Activated T-helper 1 cell treated with anti-CD3 and anti-CD28 coated beads, Interleukin-12 subunit alpha, Interleukin-12 subunit beta, Interleukin-2, Interleukin-4 antibody, amounts not matched to agents 30 ng/mL and 10 ng/mL and 1 ng/mL, durations not matched to agents 14 hours and 24 hours and 36 hours (primary cell): ENCODE data around the gene LTBP1. TPM values are rescaled to one million over a fixed set of nuclear protein-coding genes. Genes with fewer than 3 reads are reported as not detected.

Source experiments
- DNase-seq: peaks from one replicate; pipeline ENCODE4 v3.0.0; 2021; ENCODE audit warnings: low spot score
- H3K27ac Mint-ChIP-seq: one replicate; pipeline ENCODE4 v1.8.0; 2021; ENCODE audit warnings: mild to moderate bottlenecking, mixed read lengths
- H3K27me3 Mint-ChIP-seq: one replicate; pipeline ENCODE4 v1.8.0; 2022; ENCODE audit warnings: mild to moderate bottlenecking, moderate library complexity, mixed read lengths; ENCODE audit not compliant: insufficient read depth
- H3K36me3 Mint-ChIP-seq: one replicate; pipeline ENCODE4 v1.8.0; 2021; ENCODE audit warnings: low read depth, mixed read lengths
- H3K4me1 Mint-ChIP-seq: one replicate; pipeline ENCODE4 v1.8.0; 2021; ENCODE audit warnings: low read depth, mixed read lengths
- H3K4me3 Mint-ChIP-seq: one replicate; pipeline ENCODE4 v1.8.0; 2021; ENCODE audit warnings: mild to moderate bottlenecking, moderate library complexity, mixed read lengths
- H3K9me3 Mint-ChIP-seq: one replicate; pipeline ENCODE4 v1.8.0; 2021; ENCODE audit warnings: mixed read lengths
- intact Hi-C: fragments of 100-400 bp; cut with micrococcal nuclease; formaldehyde crosslinking; loops from one replicate; pipeline ENCODE4 v1.15.1; 2024
- total RNA-seq: library from RNA; stranded (reverse); gene quantifications from 2 replicates; pipeline ENCODE4 v1.2.3, GENCODE V29; 2022

Gene LTBP1, protein sequence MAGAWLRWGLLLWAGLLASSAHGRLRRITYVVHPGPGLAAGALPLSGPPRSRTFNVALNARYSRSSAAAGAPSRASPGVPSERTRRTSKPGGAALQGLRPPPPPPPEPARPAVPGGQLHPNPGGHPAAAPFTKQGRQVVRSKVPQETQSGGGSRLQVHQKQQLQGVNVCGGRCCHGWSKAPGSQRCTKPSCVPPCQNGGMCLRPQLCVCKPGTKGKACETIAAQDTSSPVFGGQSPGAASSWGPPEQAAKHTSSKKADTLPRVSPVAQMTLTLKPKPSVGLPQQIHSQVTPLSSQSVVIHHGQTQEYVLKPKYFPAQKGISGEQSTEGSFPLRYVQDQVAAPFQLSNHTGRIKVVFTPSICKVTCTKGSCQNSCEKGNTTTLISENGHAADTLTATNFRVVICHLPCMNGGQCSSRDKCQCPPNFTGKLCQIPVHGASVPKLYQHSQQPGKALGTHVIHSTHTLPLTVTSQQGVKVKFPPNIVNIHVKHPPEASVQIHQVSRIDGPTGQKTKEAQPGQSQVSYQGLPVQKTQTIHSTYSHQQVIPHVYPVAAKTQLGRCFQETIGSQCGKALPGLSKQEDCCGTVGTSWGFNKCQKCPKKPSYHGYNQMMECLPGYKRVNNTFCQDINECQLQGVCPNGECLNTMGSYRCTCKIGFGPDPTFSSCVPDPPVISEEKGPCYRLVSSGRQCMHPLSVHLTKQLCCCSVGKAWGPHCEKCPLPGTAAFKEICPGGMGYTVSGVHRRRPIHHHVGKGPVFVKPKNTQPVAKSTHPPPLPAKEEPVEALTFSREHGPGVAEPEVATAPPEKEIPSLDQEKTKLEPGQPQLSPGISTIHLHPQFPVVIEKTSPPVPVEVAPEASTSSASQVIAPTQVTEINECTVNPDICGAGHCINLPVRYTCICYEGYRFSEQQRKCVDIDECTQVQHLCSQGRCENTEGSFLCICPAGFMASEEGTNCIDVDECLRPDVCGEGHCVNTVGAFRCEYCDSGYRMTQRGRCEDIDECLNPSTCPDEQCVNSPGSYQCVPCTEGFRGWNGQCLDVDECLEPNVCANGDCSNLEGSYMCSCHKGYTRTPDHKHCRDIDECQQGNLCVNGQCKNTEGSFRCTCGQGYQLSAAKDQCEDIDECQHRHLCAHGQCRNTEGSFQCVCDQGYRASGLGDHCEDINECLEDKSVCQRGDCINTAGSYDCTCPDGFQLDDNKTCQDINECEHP (N-terminal part only)
- 0.12 and 0.26 TPM in 2 replicates for total RNA-seq

DNA sequence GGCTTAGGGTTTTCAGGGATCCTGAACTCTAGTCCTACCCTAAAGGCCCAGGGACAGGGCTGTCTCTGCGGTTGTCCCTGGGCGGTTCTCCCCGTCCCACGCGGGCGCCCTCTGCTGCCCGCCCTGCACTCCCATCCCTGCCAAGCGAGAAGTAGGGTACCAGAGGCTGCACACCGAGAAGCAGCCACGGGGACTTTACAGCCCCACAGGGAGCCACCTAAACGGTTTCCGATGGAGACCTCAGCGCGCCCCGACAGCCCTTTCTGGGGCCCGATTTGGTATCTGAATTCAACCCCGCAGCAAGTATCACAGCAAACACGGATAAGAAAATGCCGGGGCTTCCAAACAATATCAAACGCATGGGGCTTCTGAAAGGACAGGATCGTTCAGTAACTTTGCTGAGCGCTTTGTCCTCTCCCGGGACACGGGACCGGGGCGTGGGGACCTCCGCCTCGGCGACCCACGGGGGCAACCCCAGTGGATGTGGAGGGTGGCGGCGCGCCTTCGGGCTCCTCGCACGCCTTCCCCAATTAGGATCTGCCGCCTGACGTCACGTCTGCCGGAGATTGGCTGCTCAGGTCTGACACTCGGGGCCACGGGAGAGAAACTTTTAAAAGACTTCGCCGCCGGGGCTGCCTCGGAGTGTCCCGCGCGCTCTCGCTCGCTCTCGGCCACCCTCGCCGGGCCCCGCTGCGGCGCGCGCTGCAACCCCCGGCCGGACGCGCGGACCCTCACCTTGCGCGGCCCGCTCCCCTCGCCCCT, at the start of gene LTBP1:
Gene LTBP1 (plus strand): TSS at position 640 of the 762 bp plus-strand sequence. CDS start 372 bp downstream, outside the sequence.
- intact Hi-C loops = loop anchor here (1.0 to 5.0 kb wide), 6 partner anchors 174 to 652 kb away; partner anchors contain the start of genes FAM98A and RASGRP3
- Mint-ChIP-seq H3K9me3 (no peaks in the 10 kb centered on the region), H3K4me3 (peak within 1 kb of the TSS; percentile 84), H3K4me1 (peaks cover under 1% of the 10 kb centered on the region), H3K36me3 (no peaks in the 10 kb centered on the region), H3K27ac (no peak within 1 kb of the TSS), H3K27me3 (peaks cover 30% of the 10 kb centered on the region)
- DNase-seq = peak; percentile 68

DNA sequence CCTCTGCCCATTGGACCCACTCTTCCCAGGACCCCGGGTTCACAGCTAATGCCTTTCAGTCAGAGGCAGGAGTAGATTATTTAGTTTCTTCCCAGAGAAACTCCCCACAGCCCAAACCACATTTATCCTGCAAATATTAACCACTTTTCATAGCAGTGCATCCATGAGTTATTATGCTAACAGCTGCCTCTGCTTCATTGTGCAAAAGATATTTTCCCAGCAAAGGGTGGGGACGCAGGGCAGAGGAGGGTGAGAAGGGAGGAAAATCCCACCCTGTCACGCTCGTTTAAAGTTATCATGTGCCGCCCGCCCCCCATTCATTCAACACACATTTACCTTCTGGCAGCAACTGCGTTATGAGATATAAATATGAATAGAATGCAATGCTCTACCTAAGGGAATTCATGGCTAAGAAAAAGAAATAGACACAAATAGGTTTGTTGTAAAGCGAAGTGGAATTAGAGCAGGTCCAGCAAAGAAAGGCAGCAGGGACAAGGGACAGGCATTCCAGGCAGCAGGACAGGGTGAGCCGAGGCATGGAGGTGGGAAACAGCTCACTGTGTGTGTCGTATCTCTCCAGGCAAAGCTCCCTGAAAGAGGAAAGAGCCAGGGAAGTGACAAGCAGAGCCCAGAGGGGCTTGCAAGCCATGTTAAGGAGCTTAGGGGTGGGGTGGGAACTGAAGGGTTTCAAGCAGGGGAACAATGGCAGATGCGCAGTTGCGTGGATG, 46.3 kb upstream of the LTBP1 start:
- Mint-ChIP-seq H3K36me3 (no peaks in the 10 kb centered on the region), H3K4me1 (no peaks in the 10 kb centered on the region), H3K27ac (no peak overlapping the region), H3K9me3 (peaks cover 7% of the 10 kb centered on the region), H3K4me3 (no peak overlapping the region), H3K27me3 (peaks cover 8% of the 10 kb centered on the region)
- intact Hi-C loops = no loop called here
- no peak for DNase-seq

DNA sequence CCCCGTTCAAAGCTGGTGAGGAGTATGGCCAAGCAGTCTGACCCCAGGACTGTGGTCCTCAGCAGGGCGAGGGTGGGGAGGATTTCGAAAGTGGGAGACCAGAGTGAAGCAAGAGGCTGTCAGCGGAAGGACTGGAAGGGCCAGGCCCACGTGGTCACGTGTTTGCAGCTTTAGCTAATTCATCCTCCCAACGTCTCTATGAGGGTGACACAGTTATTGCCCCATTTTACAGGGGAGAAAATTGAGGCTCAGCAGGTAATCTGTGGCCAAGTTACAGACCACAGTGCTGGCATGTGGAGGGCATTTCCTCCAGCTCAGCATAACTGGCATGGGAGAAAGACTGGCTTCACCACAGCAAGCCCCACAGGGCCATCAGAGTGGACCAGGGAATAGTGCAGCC, 45.4 kb upstream of the LTBP1 start:
- H3K27ac Mint-ChIP-seq = no peak overlapping the region
- no peaks in the 10 kb centered on the region for H3K36me3 Mint-ChIP-seq
- intact Hi-C loops = no loop called here
- no peak overlapping the region for H3K4me3 Mint-ChIP-seq
- peaks cover 11% of the 10 kb centered on the region for H3K27me3 Mint-ChIP-seq
- no peak for DNase-seq
- peaks cover 7% of the 10 kb centered on the region for H3K9me3 Mint-ChIP-seq
- no peaks in the 10 kb centered on the region for H3K4me1 Mint-ChIP-seq

DNA sequence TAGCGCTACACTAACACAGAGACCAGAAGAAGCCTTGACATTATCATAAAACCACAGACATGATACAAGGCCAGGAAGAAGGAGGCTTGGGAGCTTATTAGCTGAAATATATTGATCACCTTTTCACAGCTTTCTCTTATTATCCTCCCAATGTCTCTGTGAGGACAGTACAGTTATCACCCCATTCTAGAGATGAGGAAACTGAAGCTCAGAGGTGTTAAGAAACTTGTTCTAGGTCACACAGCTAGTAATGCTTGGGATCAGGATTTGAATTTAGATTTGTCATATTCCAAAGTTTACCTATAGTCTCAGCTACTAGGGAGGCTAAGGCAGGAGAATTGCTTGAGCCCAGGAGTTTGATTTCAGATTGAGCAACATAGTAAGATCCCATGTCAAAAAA, 44.6 kb upstream of the LTBP1 start:
- no peaks in the 10 kb centered on the region for H3K36me3 Mint-ChIP-seq
- H3K4me3 Mint-ChIP-seq = no peak overlapping the region
- H3K4me1 Mint-ChIP-seq = no peaks in the 10 kb centered on the region
- H3K27me3 Mint-ChIP-seq = peaks cover 11% of the 10 kb centered on the region
- intact Hi-C loops = no loop called here
- peaks cover 5% of the 10 kb centered on the region for H3K9me3 Mint-ChIP-seq
- DNase-seq = no peak
- no peak overlapping the region for H3K27ac Mint-ChIP-seq

DNA sequence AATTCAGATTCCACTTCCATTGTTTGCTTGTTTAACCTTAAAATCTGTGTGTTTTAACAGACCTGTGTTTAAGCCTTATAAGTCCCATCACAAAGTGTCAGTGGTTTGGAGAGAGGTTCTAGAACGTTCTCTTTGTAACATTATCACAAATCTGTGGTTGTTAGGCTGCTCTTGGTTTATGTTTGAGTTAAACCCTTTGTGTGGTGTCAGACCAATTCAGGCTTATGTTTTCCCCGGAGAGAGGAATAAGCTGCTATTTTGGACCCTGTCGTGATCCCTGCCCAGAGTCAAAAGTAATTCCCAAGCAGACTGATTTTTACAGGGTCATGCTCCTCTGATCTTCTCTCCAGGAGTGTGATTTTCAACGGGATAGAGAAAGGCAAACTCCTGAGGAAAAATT, 43.8 kb upstream of the LTBP1 start:
- Mint-ChIP-seq H3K4me3 (no peak overlapping the region), H3K9me3 (no peaks in the 10 kb centered on the region), H3K4me1 (no peaks in the 10 kb centered on the region), H3K27me3 (peaks cover 9% of the 10 kb centered on the region), H3K36me3 (no peaks in the 10 kb centered on the region), H3K27ac (no peak overlapping the region)
- no peak for DNase-seq
- intact Hi-C loops = no loop called here

DNA sequence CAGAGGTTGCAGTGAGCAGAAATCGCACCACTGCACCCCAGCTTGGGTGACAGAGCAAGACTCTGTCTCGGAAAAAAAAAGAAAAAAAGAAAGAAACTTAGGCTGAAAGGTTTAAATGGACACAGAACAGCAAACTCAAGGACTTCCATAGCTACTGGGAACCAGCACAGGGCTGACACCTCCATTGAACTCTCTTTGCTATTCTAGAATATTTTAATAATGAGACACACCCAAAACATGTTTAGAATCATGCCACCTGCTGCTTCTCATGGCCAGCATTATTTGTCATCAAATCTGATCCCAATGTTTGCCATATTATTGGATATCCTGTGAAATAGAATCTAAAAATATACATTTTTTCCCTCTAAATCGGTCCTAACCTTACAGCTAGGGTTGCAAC, 42.7 kb upstream of the LTBP1 start:
- Mint-ChIP-seq H3K27me3 (peaks cover 8% of the 10 kb centered on the region), H3K4me3 (no peak overlapping the region), H3K9me3 (no peaks in the 10 kb centered on the region), H3K27ac (no peak overlapping the region), H3K4me1 (no peaks in the 10 kb centered on the region), H3K36me3 (no peaks in the 10 kb centered on the region)
- intact Hi-C loops = no loop called here
- no peak for DNase-seq

DNA sequence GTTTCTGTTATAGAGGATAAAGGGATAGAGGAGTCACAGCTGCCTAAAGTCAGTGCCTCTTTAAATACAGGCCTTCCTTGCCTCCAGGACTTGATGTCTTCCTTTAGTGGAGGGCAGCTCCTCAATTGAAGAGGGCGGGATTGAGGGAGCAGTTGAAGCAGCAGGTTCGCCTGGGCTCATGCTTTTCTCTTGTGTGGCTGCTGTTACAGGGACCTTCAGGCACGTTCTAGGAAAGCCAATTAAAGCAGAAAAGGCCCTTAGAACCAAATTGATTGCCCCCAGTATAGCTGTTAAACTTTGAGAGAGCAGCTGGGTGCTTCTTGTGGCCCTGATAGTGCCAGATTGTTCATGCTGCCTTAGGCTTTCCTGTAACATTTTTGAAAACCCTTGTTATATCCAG, 42.0 kb upstream of the LTBP1 start:
- intact Hi-C loops = no loop called here
- Mint-ChIP-seq H3K36me3 (no peaks in the 10 kb centered on the region), H3K4me3 (no peak overlapping the region)

DNA sequence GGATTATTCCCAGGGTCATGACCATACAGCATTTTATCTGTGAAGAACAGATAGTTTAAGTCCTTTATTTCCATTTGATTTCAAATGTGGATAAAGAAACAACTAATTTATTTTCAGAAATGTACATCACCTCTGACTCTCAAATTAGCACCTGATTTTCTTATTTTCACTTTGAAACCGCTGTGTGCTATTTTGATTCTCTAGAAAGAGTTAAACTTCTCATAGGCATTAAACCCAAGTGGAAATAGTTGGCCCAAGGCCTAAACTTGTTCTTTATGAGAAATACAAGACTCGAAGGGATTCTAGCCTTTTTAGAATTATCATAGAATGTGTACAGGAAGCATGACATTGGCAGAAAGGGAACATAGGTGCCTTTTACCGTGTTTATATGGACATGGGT, 41.5 kb upstream of the LTBP1 start:
- no peak overlapping the region for H3K4me3 Mint-ChIP-seq
- H3K9me3 Mint-ChIP-seq = no peaks in the 10 kb centered on the region
- no peak for DNase-seq
- no peaks in the 10 kb centered on the region for H3K4me1 Mint-ChIP-seq
- H3K36me3 Mint-ChIP-seq = no peaks in the 10 kb centered on the region
- peaks cover 8% of the 10 kb centered on the region for H3K27me3 Mint-ChIP-seq
- intact Hi-C loops = no loop called here
- H3K27ac Mint-ChIP-seq = no peak overlapping the region

More for the DNA sequence above, 42.0 kb upstream of the LTBP1 start:
- Mint-ChIP-seq H3K27ac (no peak overlapping the region), H3K4me1 (no peaks in the 10 kb centered on the region), H3K9me3 (no peaks in the 10 kb centered on the region), H3K27me3 (peaks cover 8% of the 10 kb centered on the region)
- no peak for DNase-seq

DNA sequence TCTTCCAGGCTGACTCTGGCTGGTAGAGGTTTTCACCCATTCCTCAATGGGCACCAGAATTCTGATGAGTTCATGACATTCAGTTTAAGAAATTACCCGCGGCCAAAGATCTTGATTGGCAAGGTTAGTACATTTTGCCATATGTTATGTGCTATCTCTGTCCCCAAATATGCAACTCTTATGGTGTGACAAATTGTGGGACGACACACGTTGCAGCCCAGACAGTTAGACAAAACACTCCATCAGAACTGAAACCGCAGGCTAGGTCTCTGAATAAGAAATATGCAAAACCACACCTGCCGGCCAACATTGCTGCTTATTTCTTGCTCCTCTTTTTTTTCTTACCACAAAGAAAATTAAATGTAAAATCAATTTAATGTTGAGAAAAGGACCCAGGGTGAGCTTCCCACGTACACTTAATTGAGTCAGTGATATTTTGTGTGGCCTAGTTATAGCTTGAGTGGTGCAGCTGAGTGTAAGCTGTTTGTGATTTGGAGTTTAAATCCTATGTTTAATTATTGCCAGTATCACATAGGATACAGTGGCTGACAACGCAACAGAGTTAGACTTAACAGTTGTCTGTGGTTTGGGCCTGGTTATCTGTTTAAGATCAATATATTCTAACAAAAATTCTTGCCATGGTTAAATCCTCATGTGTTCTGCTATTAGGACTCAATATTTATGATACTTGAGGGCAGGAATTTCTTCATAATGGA, 35.7 kb upstream of the LTBP1 start:
- H3K27me3 Mint-ChIP-seq = no peaks in the 10 kb centered on the region
- no peak for DNase-seq
- no peak overlapping the region for H3K27ac Mint-ChIP-seq
- no peaks in the 10 kb centered on the region for H3K4me1 Mint-ChIP-seq
- no peak overlapping the region for H3K4me3 Mint-ChIP-seq
- no peaks in the 10 kb centered on the region for H3K36me3 Mint-ChIP-seq
- no peaks in the 10 kb centered on the region for H3K9me3 Mint-ChIP-seq
- intact Hi-C loops = no loop called here

DNA sequence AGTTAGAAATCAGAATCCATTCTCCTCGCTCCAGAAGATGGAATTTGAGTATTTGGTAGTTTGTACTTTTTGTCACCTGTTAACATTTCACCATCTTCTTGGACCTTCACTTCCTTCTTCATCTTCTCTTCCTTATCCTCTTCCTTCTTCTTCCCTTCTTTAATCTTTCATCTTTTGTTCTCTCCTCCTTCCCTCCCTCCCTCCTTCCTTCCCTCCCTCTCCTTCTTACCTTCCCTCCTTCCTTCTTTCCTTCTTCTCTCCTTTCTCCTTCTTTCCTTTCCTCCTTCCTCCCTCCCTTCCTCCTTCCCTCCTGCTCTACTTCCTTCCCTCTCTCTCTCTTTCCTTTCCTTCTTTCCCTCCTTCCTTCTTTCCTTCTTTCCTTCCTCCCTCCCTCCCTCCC, 31.1 kb upstream of the LTBP1 start:
- H3K27me3 Mint-ChIP-seq = no peaks in the 10 kb centered on the region
- intact Hi-C loops = no loop called here
- no peaks in the 10 kb centered on the region for H3K9me3 Mint-ChIP-seq
- no peaks in the 10 kb centered on the region for H3K4me1 Mint-ChIP-seq
- no peak overlapping the region for H3K27ac Mint-ChIP-seq
- no peaks in the 10 kb centered on the region for H3K36me3 Mint-ChIP-seq
- no peak for DNase-seq
- no peak overlapping the region for H3K4me3 Mint-ChIP-seq

DNA sequence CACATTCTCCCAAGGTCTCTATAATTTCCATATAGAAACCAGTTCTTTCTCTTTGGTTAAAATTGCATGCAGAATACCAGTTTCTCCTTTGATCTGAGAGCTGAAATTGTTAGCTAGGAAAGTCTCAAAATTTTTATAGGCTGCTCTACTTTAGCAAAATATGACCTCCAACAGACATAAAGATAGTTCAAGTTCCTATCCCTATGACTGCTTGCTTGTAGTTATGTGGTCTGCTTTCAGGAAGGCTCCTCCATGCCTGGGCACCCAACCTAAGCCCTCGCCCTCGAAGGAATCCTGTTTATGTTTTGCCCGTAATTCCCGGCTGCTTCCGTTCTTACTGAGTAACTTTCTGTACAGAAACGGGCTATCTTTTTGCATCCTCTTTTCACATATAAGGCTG, 28.0 kb upstream of the LTBP1 start:
- no peaks in the 10 kb centered on the region for H3K4me1 Mint-ChIP-seq
- H3K9me3 Mint-ChIP-seq = no peaks in the 10 kb centered on the region
- H3K36me3 Mint-ChIP-seq = no peaks in the 10 kb centered on the region
- peaks cover 2% of the 10 kb centered on the region for H3K27me3 Mint-ChIP-seq
- no peak for DNase-seq
- intact Hi-C loops = no loop called here
- no peak overlapping the region for H3K27ac Mint-ChIP-seq
- H3K4me3 Mint-ChIP-seq = no peak overlapping the region
